ENCODE results near the gene PKD1L1. TPM values are rescaled to one million over a fixed set of nuclear protein-coding genes. Genes with fewer than 3 reads are reported as not detected.

The PKD1L1 gene
- total RNA-seq, 1 experiment from 2014 or later = 0.17 TPM

DNA sequence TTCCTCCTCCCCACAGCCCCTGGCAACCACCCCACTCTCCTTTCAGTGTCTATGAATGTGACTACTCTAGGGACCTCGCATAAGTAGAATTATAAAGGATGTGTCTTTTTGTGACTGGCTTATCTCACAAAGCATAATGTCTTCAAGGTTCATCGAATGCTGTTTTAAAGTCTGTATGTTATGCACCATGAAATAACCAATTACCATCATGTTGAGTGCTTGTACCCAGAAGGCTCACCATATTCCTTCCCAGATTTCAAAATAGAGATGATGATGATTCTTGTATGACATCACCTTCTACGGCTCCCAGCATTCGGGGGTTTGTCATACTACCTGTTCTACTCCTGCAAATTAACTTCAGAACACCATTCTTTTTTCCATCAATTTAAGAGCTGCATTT, 11.9 kb downstream of the PKD1L1 start:
- H3K56ac ChIP-seq (ENCODE audit: insufficient read length, low read depth, low read length) = no peak overlapping the region
- no peaks in the 10 kb centered on the region for H3K9me3 ChIP-seq (ENCODE audit: control insufficient read depth, low read depth, low read length)
- no peaks in the 10 kb centered on the region for H3K27me3 ChIP-seq (ENCODE audit: insufficient read depth, low read length)
- no peak overlapping the region for H4K91ac ChIP-seq (ENCODE audit: insufficient read length, low read depth, low read length)
- H4K20me1 ChIP-seq (ENCODE audit: control insufficient read depth, insufficient read depth, insufficient read length) = no peaks in the 10 kb centered on the region
- H3K4me1 ChIP-seq (ENCODE audit: insufficient read depth, low read length) = peaks cover 3% of the 10 kb centered on the region; the same call in 1 of the 2 replicates
- H2AFZ ChIP-seq (ENCODE audit: low read length) = no peak overlapping the region
- H3K4ac ChIP-seq (ENCODE audit: low read depth, low read length) = no peak overlapping the region
- no peak overlapping the region for H2AK5ac ChIP-seq (ENCODE audit: insufficient read length, low read length)
- no peaks in the 10 kb centered on the region for H3K23me2 ChIP-seq (ENCODE audit: insufficient read length, low read depth, low read length, poor library complexity, severe bottlenecking)
- H3K14ac ChIP-seq (ENCODE audit: insufficient read depth, low read length) = no peak overlapping the region
- no peak overlapping the region for H3K9ac ChIP-seq (ENCODE audit: extremely low read depth, insufficient read length, low read length)
- no peak overlapping the region for H3T11ph ChIP-seq (ENCODE audit: low read length)
- no peaks in the 10 kb centered on the region for H3K79me1 ChIP-seq (ENCODE audit: insufficient read depth, low read depth, low read length, poor library complexity, severe bottlenecking)
- H3K27ac Mint-ChIP-seq = no peak overlapping the region
- H2BK20ac ChIP-seq (ENCODE audit: low read depth, low read length, poor library complexity, severe bottlenecking) = no peak overlapping the region
- no peak overlapping the region for H2BK12ac ChIP-seq (ENCODE audit: insufficient read length, low read depth, low read length)
- TF ChIP-seq, protein P1, sequence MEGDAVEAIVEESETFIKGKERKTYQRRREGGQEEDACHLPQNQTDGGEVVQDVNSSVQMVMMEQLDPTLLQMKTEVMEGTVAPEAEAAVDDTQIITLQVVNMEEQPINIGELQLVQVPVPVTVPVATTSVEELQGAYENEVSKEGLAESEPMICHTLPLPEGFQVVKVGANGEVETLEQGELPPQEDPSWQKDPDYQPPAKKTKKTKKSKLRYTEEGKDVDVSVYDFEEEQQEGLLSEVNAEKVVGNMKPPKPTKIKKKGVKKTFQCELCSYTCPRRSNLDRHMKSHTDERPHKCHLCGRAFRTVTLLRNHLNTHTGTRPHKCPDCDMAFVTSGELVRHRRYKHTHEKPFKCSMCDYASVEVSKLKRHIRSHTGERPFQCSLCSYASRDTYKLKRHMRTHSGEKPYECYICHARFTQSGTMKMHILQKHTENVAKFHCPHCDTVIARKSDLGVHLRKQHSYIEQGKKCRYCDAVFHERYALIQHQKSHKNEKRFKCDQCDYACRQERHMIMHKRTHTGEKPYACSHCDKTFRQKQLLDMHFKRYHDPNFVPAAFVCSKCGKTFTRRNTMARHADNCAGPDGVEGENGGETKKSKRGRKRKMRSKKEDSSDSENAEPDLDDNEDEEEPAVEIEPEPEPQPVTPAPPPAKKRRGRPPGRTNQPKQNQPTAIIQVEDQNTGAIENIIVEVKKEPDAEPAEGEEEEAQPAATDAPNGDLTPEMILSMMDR (conservative IDR thresholded peaks at IDR 0.05) = no peak
- no peak overlapping the region for H3K4me3 Mint-ChIP-seq
- H3K27ac ChIP-seq (ENCODE audit: insufficient read length, low read depth, low read length) = no peak overlapping the region
- H3K4me1 Mint-ChIP-seq = peaks cover 36 to 39% of the 10 kb centered on the region in 2 experiments
- H4K8ac ChIP-seq (replicated peaks; ENCODE audit: insufficient read length, low read depth, low read length) = no peak overlapping the region
- no peak overlapping the region for H3K23ac ChIP-seq (ENCODE audit: insufficient read length, low read depth, low read length)
- no peak overlapping the region for H3K18ac ChIP-seq (ENCODE audit: insufficient read length, low read depth, low read length)
- no CpG with 5 or more reads among the region's 4 CpGs for WGBS (ENCODE audit: extremely low coverage, insufficient read length, low lambda C conversion rate)
- no peaks in the 10 kb centered on the region for H3K27me3 Mint-ChIP-seq (ENCODE audit: low read depth)
- H3K9me3 Mint-ChIP-seq = no peaks in the 10 kb centered on the region
- no peak overlapping the region for H2BK15ac ChIP-seq (ENCODE audit: low read depth, low read length)
- H3K36me3 Mint-ChIP-seq (ENCODE audit: insufficient read depth in 1 of 3, low read depth in 3 of 3) = no peaks in the 10 kb centered on the region
- H4K5ac ChIP-seq (ENCODE audit: insufficient read length, low read depth, low read length) = no peak overlapping the region
- H3K79me2 ChIP-seq (ENCODE audit: insufficient read depth, low read length) = no peaks in the 10 kb centered on the region
- no peak for DNase-seq
- no peak overlapping the region for H3K4me2 ChIP-seq (ENCODE audit: insufficient read depth, insufficient read length, low read length)
- H2BK120ac ChIP-seq (ENCODE audit: low read depth, low read length, poor library complexity, severe bottlenecking) = no peak overlapping the region
- no peak overlapping the region for H2BK5ac ChIP-seq (ENCODE audit: insufficient read length, low read length)
